Activated T-helper 1 cell treated with anti-CD3 and anti-CD28 coated beads, Interleukin-2, amount 50 U/mL, for 16 hours (primary cell): ENCODE results near the gene SLC6A16.

Source experiments
- DNase-seq, 2 donors: peaks; one replicate each; pipeline ENCODE4 v3.0.0-alpha.2; 2020; ENCODE audit warnings: low read depth in 1 of 2, low spot score in 1 of 2

Gene SLC6A16

GRCh38 chr19:49282184-49282583 is 42.8 kb downstream of the SLC6A16 start:
- DNase-seq = no peak

- DNase-seq = no peak
Observed at GRCh38 chr19:49272204-49272603, 52.8 kb downstream of the SLC6A16 start.

GRCh38 chr19:49271080-49271753 is 53.8 kb downstream of the SLC6A16 start:
- no peak for DNase-seq

- peak in 1 of 2 donors; percentile 2 for DNase-seq
Observed at GRCh38 chr19:49266409-49266808, 58.6 kb downstream of the SLC6A16 start.

GRCh38 chr19:49264258-49264657 is 60.7 kb downstream of the SLC6A16 start:
- DNase-seq = no peak

- DNase-seq = no peak
Observed at GRCh38 chr19:49261602-49262001, 63.4 kb downstream of the SLC6A16 start.

- DNase-seq = no peak
Observed at GRCh38 chr19:49256691-49257090, 68.3 kb downstream of the SLC6A16 start.

- DNase-seq = no peak
Observed at GRCh38 chr19:49255674-49256073, 69.3 kb downstream of the SLC6A16 start.

GRCh38 chr19:49249933-49250332 is 75.1 kb downstream of the SLC6A16 start:
- no peak for DNase-seq

GRCh38 chr19:49247676-49248075 is 77.3 kb downstream of the SLC6A16 start:
- no peak for DNase-seq

GRCh38 chr19:49244256-49244655 is 80.7 kb downstream of the SLC6A16 start:
- no peak for DNase-seq

- no peak for DNase-seq
Observed at GRCh38 chr19:49243726-49244125, 81.3 kb downstream of the SLC6A16 start.

- DNase-seq = no peak
Observed at GRCh38 chr19:49243129-49243528, 81.9 kb downstream of the SLC6A16 start.

- no peak for DNase-seq
Observed at GRCh38 chr19:49241769-49242168, 83.2 kb downstream of the SLC6A16 start.
